H1 (cell line): ENCODE data around the gene SAE1. TPM values are rescaled to one million over a fixed set of nuclear protein-coding genes. Genes with fewer than 3 reads are reported as not detected.

Source experiments
- CTCF ChIA-PET: fragments of 300-600 bp; sonication (Branson Sonifier 250); formaldehyde crosslinking; loops from one replicate; lab custom pipeline; 2021; ENCODE audit not compliant: partially characterized antibody; lab: Charles Lee
- POLR2A ChIA-PET: fragments of 300-600 bp; sonication (Branson Sonifier 250); formaldehyde crosslinking; loops from one replicate; lab custom pipeline; 2021; ENCODE audit warnings: inconsistent platforms; ENCODE audit not compliant: partially characterized antibody; lab: Charles Lee
- DNase-seq, 2 experiments: peaks; one replicate each; pipeline versions ENCODE4 v3.0.0 to v3.0.0-alpha.2; 2010 to 2022; ENCODE audit warnings: low spot score in 2 of 2, low read depth in 1 of 2, mixed read lengths in 1 of 2
- FAIRE-seq: peaks from 2 replicates; lab custom pipeline; 2011; peaks lifted over from hg19 to GRCh38; lab: Jason Lieb, UNC
- H2AFZ ChIP-seq: 2 replicates; pipeline ENCODE4 v1.8.1; 2012; ENCODE audit warnings: low read length, inconsistent platforms
- H2AK5ac ChIP-seq: 2 replicates; pipeline ENCODE4 v1.6.1; 2013; ENCODE audit warnings: low read depth, low read length
- H2BK120ac ChIP-seq: replicated peaks from 2 replicates; pipeline ENCODE3; 2013; ENCODE audit warnings: low read depth, low read length, inconsistent platforms
- H2BK12ac ChIP-seq: 2 replicates; pipeline ENCODE4 v1.6.1; 2013; ENCODE audit warnings: low read depth, low read length
- H2BK15ac ChIP-seq: 2 replicates; pipeline ENCODE4 v1.6.1; 2013; ENCODE audit warnings: low read length
- H2BK20ac ChIP-seq: 2 replicates; pipeline ENCODE4 v1.6.1; 2013; ENCODE audit warnings: low read length
- H2BK5ac ChIP-seq: 2 replicates; pipeline ENCODE4 v1.6.1; 2013; ENCODE audit warnings: low read depth, low read length
- H3K14ac ChIP-seq: 2 replicates; pipeline ENCODE4 v1.6.1; 2013; ENCODE audit warnings: inconsistent platforms; ENCODE audit not compliant: insufficient read length
- H3K18ac ChIP-seq: 2 replicates; pipeline ENCODE4 v1.6.1; 2013; ENCODE audit warnings: low read length; ENCODE audit errors: extremely low read depth
- H3K23ac ChIP-seq: 2 replicates; pipeline ENCODE4 v1.6.1; 2013; ENCODE audit warnings: inconsistent platforms; ENCODE audit not compliant: insufficient read length
- H3K23me2 ChIP-seq: 2 replicates; pipeline ENCODE4 v1.6.1; 2013; ENCODE audit warnings: low read depth, low read length
- H3K27ac ChIP-seq: 2 replicates; pipeline ENCODE4 v1.6.1; 2011; ENCODE audit warnings: low read depth, low read length, inconsistent platforms
- H3K27me3 ChIP-seq, 4 experiments: replicated peaks in 1 of 4; 1 replicate in 1 of 4; 2 replicates in 3 of 4; pipeline versions ENCODE4 v1.6.1 to v1.8.1; 2011 to 2013; ENCODE audit warnings: low read length in 3 of 4, mild to moderate bottlenecking in 3 of 4, inconsistent platforms in 2 of 4, mixed read lengths in 2 of 4, moderate library complexity in 1 of 4; ENCODE audit not compliant: control insufficient read depth in 3 of 4, insufficient read depth in 3 of 4; ENCODE audit errors: extremely low read depth in 1 of 4
- H3K36me3 ChIP-seq, 4 experiments: 2 replicates each; pipeline versions ENCODE4 v1.6.1 to v1.8.1; 2011 to 2013; ENCODE audit warnings: mild to moderate bottlenecking in 4 of 4, low read length in 3 of 4, moderate library complexity in 2 of 4, control low read depth in 1 of 4, inconsistent platforms in 1 of 4; ENCODE audit not compliant: insufficient read depth in 4 of 4, control insufficient read depth in 2 of 4
- H3K4ac ChIP-seq: replicated peaks from 2 replicates; pipeline ENCODE3; 2013; ENCODE audit warnings: low read length, low read depth, mixed read lengths, inconsistent platforms; ENCODE audit not compliant: insufficient read length
- H3K4me1 ChIP-seq, 4 experiments: replicated peaks in 1 of 4; 1 replicate in 1 of 4; 2 replicates in 3 of 4; pipeline versions ENCODE4 v1.6.1 to v1.8.1; 2011 to 2013; ENCODE audit warnings: low read length in 3 of 4, inconsistent platforms in 2 of 4, mixed read lengths in 1 of 4; ENCODE audit not compliant: insufficient read depth in 4 of 4, control insufficient read depth in 3 of 4
- H3K4me2 ChIP-seq, 2 experiments: 2 replicates each; pipeline versions ENCODE4 v1.6.1 to v1.8.1; 2011 to 2013; ENCODE audit warnings: low read depth in 2 of 2, low read length in 2 of 2, control low read depth in 1 of 2, inconsistent platforms in 1 of 2, mild to moderate bottlenecking in 1 of 2; ENCODE audit not compliant: insufficient read depth in 1 of 2
- H3K4me3 ChIP-seq, 4 experiments: fragments of 200-600, 300-600 bp in 1 of 4; sonication (generic), shearing (Covaris generic), sonication (Bioruptor Twin) in 1 of 4; 2 replicates each; pipeline versions ENCODE4 v1.5.1 to v1.8.1; 2011 to 2016; ENCODE audit warnings: low read length in 4 of 4, low read depth in 3 of 4, control low read depth in 2 of 4, inconsistent platforms in 2 of 4, mild to moderate bottlenecking in 2 of 4, mixed read lengths in 1 of 4, moderate library complexity in 1 of 4; ENCODE audit not compliant: insufficient read depth in 2 of 4; ENCODE audit errors: extremely low read depth in 1 of 4
- H3K56ac ChIP-seq: replicated peaks from 2 replicates; pipeline ENCODE3; 2013; ENCODE audit warnings: low read depth, mild to moderate bottlenecking, mixed read lengths, low read length, inconsistent platforms; ENCODE audit not compliant: insufficient read length
- H3K79me1 ChIP-seq: 2 replicates; pipeline ENCODE4 v1.6.1; 2013; ENCODE audit warnings: low read depth, low read length, control low read depth
- H3K79me2 ChIP-seq, 2 experiments: 2 replicates each; pipeline versions ENCODE4 v1.6.1 to v1.8.1; 2012 to 2013; ENCODE audit warnings: low read length in 2 of 2, mild to moderate bottlenecking in 2 of 2, inconsistent platforms in 1 of 2; ENCODE audit not compliant: insufficient read depth in 2 of 2, control insufficient read depth in 1 of 2
- H3K9ac ChIP-seq, 4 experiments: replicated peaks in 1 of 4; 1 replicate in 1 of 4; 2 replicates in 3 of 4; pipeline versions ENCODE4 v1.6.1 to v1.8.1; 2011 to 2013; ENCODE audit warnings: low read depth in 3 of 4, low read length in 3 of 4, control low read depth in 2 of 4, mild to moderate bottlenecking in 2 of 4, moderate library complexity in 2 of 4, inconsistent platforms in 1 of 4; ENCODE audit errors: extremely low read depth in 1 of 4
- H3K9me3 ChIP-seq, 2 experiments: 2 replicates each; pipeline versions ENCODE4 v1.6.1 to v1.8.1; 2012 to 2013; ENCODE audit warnings: mild to moderate bottlenecking in 2 of 2, moderate library complexity in 2 of 2, control low read depth in 1 of 2, inconsistent platforms in 1 of 2, low read depth in 1 of 2, low read length in 1 of 2, mixed read lengths in 1 of 2; ENCODE audit not compliant: insufficient read depth in 2 of 2
- H4K20me1 ChIP-seq, 2 experiments: replicated peaks in 1 of 2; 2 replicates each; pipeline versions ENCODE3 to v1.8.1; 2011 to 2013; ENCODE audit warnings: inconsistent platforms in 2 of 2, low read length in 2 of 2, mild to moderate bottlenecking in 1 of 2; ENCODE audit not compliant: insufficient read depth in 2 of 2, control insufficient read depth in 1 of 2
- H4K5ac ChIP-seq: 2 replicates; pipeline ENCODE4 v1.6.1; 2013; ENCODE audit warnings: low read length, low read depth, mixed read lengths, inconsistent platforms; ENCODE audit not compliant: insufficient read length
- H4K8ac ChIP-seq: 2 replicates; pipeline ENCODE4 v1.8.0; 2013; ENCODE audit warnings: mild to moderate bottlenecking, moderate library complexity, low read length, inconsistent platforms; ENCODE audit not compliant: insufficient read depth; ENCODE audit errors: extremely low read depth
- H4K91ac ChIP-seq: replicated peaks from 2 replicates; pipeline ENCODE3; 2013; ENCODE audit warnings: low read length, mixed read lengths, inconsistent platforms; ENCODE audit not compliant: insufficient read length
- ASH2L ChIP-seq: fragments of 200-600, 300-600 bp; sonication (generic); IDR thresholded peaks from one replicate; pipeline ENCODE4 v1.7.1; 2017; ENCODE audit warnings: low read length
- CBX8 ChIP-seq: fragments of 300-800, 300-1000 bp; sonication (generic); IDR thresholded peaks from 2 replicates; pipeline ENCODE4 v1.7.1; 2016; ENCODE audit warnings: low read depth, low read length, borderline replicate concordance
- E2F6 ChIP-seq: IDR thresholded peaks from 2 replicates; pipeline ENCODE4 v1.6.1; 2012; ENCODE audit warnings: inconsistent platforms
- EGR1 ChIP-seq: IDR thresholded peaks from 2 replicates; pipeline ENCODE4 v1.6.1; 2011; ENCODE audit warnings: low read depth, low read length, borderline replicate concordance
- HDAC2 ChIP-seq, 2 experiments: fragments of 300-600 bp in 1 of 2; sonication (generic) in 1 of 2; IDR thresholded peaks; 2 replicates each; pipeline ENCODE4 v1.6.1; 2011 to 2012; ENCODE audit warnings: low read depth in 2 of 2, low read length in 2 of 2, mild to moderate bottlenecking in 2 of 2, moderate library complexity in 2 of 2, borderline replicate concordance in 1 of 2, inconsistent platforms in 1 of 2
- JUN ChIP-seq: IDR thresholded peaks from 2 replicates; pipeline ENCODE4 v1.6.1; 2011; ENCODE audit warnings: low read depth, mild to moderate bottlenecking, improper control_type of control experiment, low read length
- JUND ChIP-seq: IDR thresholded peaks from 2 replicates; pipeline ENCODE4 v1.6.1; 2011; ENCODE audit warnings: mild to moderate bottlenecking, improper control_type of control experiment, low read length
- PHF8 ChIP-seq: fragments of 200-600 bp; sonication (generic); conservative IDR thresholded peaks from 2 replicates; pipeline ENCODE4 v1.7.1; 2012; ENCODE audit warnings: low read depth, mild to moderate bottlenecking, inconsistent platforms, low read length, moderate library complexity
- RBBP5 ChIP-seq: IDR thresholded peaks from 2 replicates; pipeline ENCODE4 v1.7.1; 2012; ENCODE audit warnings: low read depth, mild to moderate bottlenecking, inconsistent platforms, low read length, moderate library complexity, borderline replicate concordance
- SP1 ChIP-seq: IDR thresholded peaks from 2 replicates; pipeline ENCODE4 v1.6.1; 2011; ENCODE audit warnings: low read depth, low read length
- TAF1 ChIP-seq: IDR thresholded peaks from 2 replicates; pipeline ENCODE4 v1.6.1; 2011; ENCODE audit warnings: mild to moderate bottlenecking, low read depth, low read length
- TBP ChIP-seq: IDR thresholded peaks from 2 replicates; pipeline ENCODE4 v1.6.1; 2011; ENCODE audit warnings: low read depth, low read length, improper control_type of control experiment
- WGBS, 2 experiments: shearing (Covaris generic) in 1 of 2; methylation state at CpG; one replicate each; pipeline versions ENCODE4 v1.1.6 to v1.1.7; 2013 to 2015; ENCODE audit warnings: low lambda C conversion rate in 2 of 2, mixed read lengths in 2 of 2, inconsistent platforms in 1 of 2, low coverage in 1 of 2, missing lambda C conversion rate in 1 of 2; ENCODE audit not compliant: insufficient replicate concordance in 2 of 2, insufficient coverage in 1 of 2, insufficient read length in 1 of 2; ENCODE audit errors: extremely low coverage in 1 of 2, missing lambda C conversion rate in 1 of 2; 5-methylcytosine and 5-hydroxymethylcytosine counted together
- polyA plus RNA-seq, 7 experiments: library from polyadenylated mRNA; depleted of rRNA in 3 of 7; stranded (reverse) in 5 of 7; unstranded in 2 of 7; fragments of >200 nt in 5 of 7; fragments of 200-250 nt in 2 of 7; gene quantifications; 1 replicate in 5 of 7; 2 replicates in 1 of 7; 4 replicates in 1 of 7; pipeline versions ENCODE4 v1.2.1 to v1.2.3, GENCODE V29; 2011 to 2013; ENCODE audit warnings: missing spikeins in 2 of 7, mixed read lengths in 2 of 7
- total RNA-seq: library from RNA; stranded (reverse); fragmentation: NEBNext Ultra II Directional; extraction: Animal tissue kit (Norgen Biotek cat#: 25700); gene quantifications from 2 replicates; pipeline ENCODE4 v1.2.1, GENCODE V29; 2021

Gene SAE1
- total and polyA plus RNA-seq, 2 of the 8 experiments (the other 6 are each of a cell fraction or from before 2014, with no cell fraction given), result 213 to 268 TPM

- DNase-seq (no peak), FAIRE-seq (no peak)
- no peak overlapping the region for H2BK15ac ChIP-seq
- 0 out of 2 replicates have a peak overlapping the region, but pooled peaks have one; percentile 14 for H2AK5ac ChIP-seq
- H3K4me3 ChIP-seq, result peak overlapping the region; percentile 88 to 94 (median 90)
- no peaks in the 10 kb centered on the region for H4K20me1 ChIP-seq
- H2BK12ac ChIP-seq, result no peak overlapping the region
- H2BK120ac ChIP-seq, result no peak overlapping the region
- H3K79me2 ChIP-seq, result peaks cover 5 to 50% of the 10 kb centered on the region in 2 experiments
- ChIA-PET POLR2A (interaction anchor here (0.7 to 12.2 kb wide), 13 partner anchors 9 to 320 kb away, joined by 3 to 209 read pairs (median 5); partner anchors contain the start of gene SAE1), CTCF (interaction anchor here (1.6 kb wide), 1 partner anchor 32 kb away, joined by 6 read pairs; no protein-coding TSS in a partner anchor)
- H4K8ac ChIP-seq, result peak overlapping the region; percentile 81; the same call in 1 of the 2 replicates
- H3K23ac ChIP-seq, result no peak overlapping the region
- H3K9me3 ChIP-seq, result no peaks in the 10 kb centered on the region
- no peak overlapping the region for H2AFZ ChIP-seq
- no peaks in the 10 kb centered on the region for H3K27me3 ChIP-seq
- H3K23me2 ChIP-seq, result peaks cover 12% of the 10 kb centered on the region
- peak overlapping the region; percentile 73 to 88 for H3K4me2 ChIP-seq
- H3K14ac ChIP-seq, result peak overlapping the region; percentile 70
- no peak overlapping the region; the same call in 1 of the 2 replicates for H2BK20ac ChIP-seq
- H2BK5ac ChIP-seq, result peak overlapping the region; percentile 95
- peak overlapping the region; percentile 89 for H3K4ac ChIP-seq
- H3K18ac ChIP-seq, result peak overlapping the region; percentile 86; the same call in 1 of the 2 replicates
- peak overlapping the region; percentile 99 for H3K27ac ChIP-seq
- H3K56ac ChIP-seq, result peak overlapping the region; percentile 96
- peaks cover 5% of the 10 kb centered on the region; the same call in 1 of the 2 replicates for H3K79me1 ChIP-seq
- WGBS, 2 experiments, result 0% methylated on average over 3 of the region's 24 CpGs; no CpG with 5 or more reads in 1 of the 2 experiments
- peak overlapping the region; percentile 78 for H4K5ac ChIP-seq
- H3K4me1 ChIP-seq, result peaks cover 4 to 16% (median 15%) of the 10 kb centered on the region in 4 experiments; a peak in 6 of 7 replicates
- peak overlapping the region; percentile 94 to 99 (median 96) for H3K9ac ChIP-seq
- peak overlapping the region; percentile 37 for H4K91ac ChIP-seq
- peaks cover 0 to 24% (median 2%) of the 10 kb centered on the region in 4 experiments; a peak in 4 of 8 replicates for H3K36me3 ChIP-seq
- TF ChIP-seq E2F6 (no peak), EGR1 (no peak), RBBP5 (no peak), CBX8 (no peak), JUND (no peak), TBP (no peak), HDAC2 (IDR thresholded peaks at IDR 0.05; ENCODE audit: borderline replicate concordance in 1 of 2, low read depth in 2 of 2, low read length in 2 of 2) (0 out of 4 replicates have a peak, but pooled peaks have one; percentile 14 to 32), SP1 (no peak), TAF1 (no peak), PHF8 (no peak; the same call in 1 of the 2 replicates), JUN (no peak), ASH2L (peak; percentile 23)
These were observed 18.9 kb upstream of the SAE1 start for GRCh38 chr19:47111682-47112165.
